BJ (cell line): ENCODE measurements around the gene GPC6. TPM values are rescaled to one million over a fixed set of nuclear protein-coding genes. Genes with fewer than 3 reads are reported as not detected.

Experiments
- CTCF ChIA-PET: fragments of 350-600 bp; formaldehyde crosslinking; extraction: SDS; loops from one replicate; lab custom pipeline; 2021; ENCODE audit warnings: antibody characterized with exemption, inconsistent platforms; lab: Yijun Ruan, JAX
- POLR2A ChIA-PET: fragments of 300-600 bp; sonication (Branson Sonifier 250); formaldehyde crosslinking; extraction: SDS; loops from one replicate; lab custom pipeline; 2021; ENCODE audit warnings: antibody characterized with exemption; lab: Charles Lee
- DNase-seq: peaks from one replicate; pipeline ENCODE4 v3.0.0-alpha.2; 2011; ENCODE audit warnings: low read depth
- H3K27me3 ChIP-seq: 2 replicates; pipeline ENCODE4 v1.6.0; 2011; ENCODE audit warnings: low read length; ENCODE audit not compliant: control insufficient read depth, insufficient read depth
- H3K36me3 ChIP-seq: 2 replicates; pipeline ENCODE4 v1.5.1; 2011; ENCODE audit warnings: low read length; ENCODE audit not compliant: control insufficient read depth, insufficient read depth
- H3K4me3 ChIP-seq: 2 replicates; pipeline ENCODE4 v1.5.1; 2011; ENCODE audit warnings: low read depth, mild to moderate bottlenecking, control low read depth, low read length
- polyA plus RNA-seq: library from polyadenylated mRNA; depleted of rRNA; stranded (reverse); fragments of >200 nt; gene quantifications from 2 replicates; pipeline ENCODE4 v1.2.3, GENCODE V29; 2011
- TF ChIP-seq, protein P1 (sequence below): IDR thresholded peaks from 2 replicates; pipeline ENCODE4 v1.5.1; 2011; ENCODE audit warnings: low read depth, mild to moderate bottlenecking, control low read depth, inconsistent platforms, low read length, moderate library complexity; ENCODE audit not compliant: insufficient read depth

GPC6 gene
- polyA plus RNA-seq, 1 experiment: 23.0 TPM

DNA sequence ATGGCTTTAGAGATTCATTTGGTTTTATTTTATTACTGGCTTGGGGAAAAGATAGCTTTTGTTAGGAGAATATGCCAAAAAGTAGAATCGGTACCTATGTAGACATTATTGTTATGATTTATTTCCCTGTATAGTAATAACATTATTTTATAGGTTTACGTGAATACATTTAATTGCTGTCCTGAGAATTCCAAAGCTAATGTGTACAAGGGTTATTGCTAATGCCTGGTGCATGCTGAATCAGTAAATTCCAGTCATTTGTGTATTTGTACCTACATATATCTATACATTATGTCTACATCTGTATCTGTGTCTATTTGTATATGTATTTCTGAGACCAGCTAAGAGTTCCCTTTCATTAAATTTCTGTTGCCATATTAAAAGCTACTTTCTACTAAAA is 550.9 kb downstream of the GPC6 start:
- ChIA-PET CTCF (no interaction called here), POLR2A (no interaction called here)
- DNase-seq: no peak

DNA sequence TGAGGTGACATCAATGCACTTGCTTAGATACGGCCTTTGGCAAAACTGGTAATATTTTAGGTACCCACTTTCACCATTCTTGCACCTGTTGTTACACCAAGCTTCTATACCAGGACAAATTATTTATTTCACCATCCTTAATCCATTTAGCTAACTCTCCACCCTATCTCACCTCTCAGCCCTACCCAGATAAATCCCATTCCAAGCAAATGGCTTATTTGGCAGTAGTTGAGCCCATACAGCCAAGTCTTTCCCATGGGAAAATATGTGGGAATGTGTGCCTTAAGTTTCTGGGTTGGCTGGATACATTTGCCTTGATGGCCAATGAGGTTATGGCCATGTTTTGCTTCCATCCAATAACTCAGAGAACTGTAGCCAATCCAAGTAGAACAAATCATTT is 551.9 kb downstream of the GPC6 start:
- H3K36me3 ChIP-seq: no peaks in the 10 kb centered on the region
- H3K27me3 ChIP-seq: no peaks in the 10 kb centered on the region
- DNase-seq: no peak
- POLR2A ChIA-PET: no interaction called here
- H3K4me3 ChIP-seq: no peak overlapping the region
- CTCF ChIA-PET: no interaction called here
- TF ChIP-seq, protein P1, sequence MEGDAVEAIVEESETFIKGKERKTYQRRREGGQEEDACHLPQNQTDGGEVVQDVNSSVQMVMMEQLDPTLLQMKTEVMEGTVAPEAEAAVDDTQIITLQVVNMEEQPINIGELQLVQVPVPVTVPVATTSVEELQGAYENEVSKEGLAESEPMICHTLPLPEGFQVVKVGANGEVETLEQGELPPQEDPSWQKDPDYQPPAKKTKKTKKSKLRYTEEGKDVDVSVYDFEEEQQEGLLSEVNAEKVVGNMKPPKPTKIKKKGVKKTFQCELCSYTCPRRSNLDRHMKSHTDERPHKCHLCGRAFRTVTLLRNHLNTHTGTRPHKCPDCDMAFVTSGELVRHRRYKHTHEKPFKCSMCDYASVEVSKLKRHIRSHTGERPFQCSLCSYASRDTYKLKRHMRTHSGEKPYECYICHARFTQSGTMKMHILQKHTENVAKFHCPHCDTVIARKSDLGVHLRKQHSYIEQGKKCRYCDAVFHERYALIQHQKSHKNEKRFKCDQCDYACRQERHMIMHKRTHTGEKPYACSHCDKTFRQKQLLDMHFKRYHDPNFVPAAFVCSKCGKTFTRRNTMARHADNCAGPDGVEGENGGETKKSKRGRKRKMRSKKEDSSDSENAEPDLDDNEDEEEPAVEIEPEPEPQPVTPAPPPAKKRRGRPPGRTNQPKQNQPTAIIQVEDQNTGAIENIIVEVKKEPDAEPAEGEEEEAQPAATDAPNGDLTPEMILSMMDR: no peak

More for the DNA sequence above, 550.9 kb downstream of the GPC6 start:
- Histone ChIP-seq H3K36me3 (no peaks in the 10 kb centered on the region), H3K27me3 (no peaks in the 10 kb centered on the region), H3K4me3 (no peak overlapping the region)
- TF ChIP-seq, protein P1: no peak

DNA sequence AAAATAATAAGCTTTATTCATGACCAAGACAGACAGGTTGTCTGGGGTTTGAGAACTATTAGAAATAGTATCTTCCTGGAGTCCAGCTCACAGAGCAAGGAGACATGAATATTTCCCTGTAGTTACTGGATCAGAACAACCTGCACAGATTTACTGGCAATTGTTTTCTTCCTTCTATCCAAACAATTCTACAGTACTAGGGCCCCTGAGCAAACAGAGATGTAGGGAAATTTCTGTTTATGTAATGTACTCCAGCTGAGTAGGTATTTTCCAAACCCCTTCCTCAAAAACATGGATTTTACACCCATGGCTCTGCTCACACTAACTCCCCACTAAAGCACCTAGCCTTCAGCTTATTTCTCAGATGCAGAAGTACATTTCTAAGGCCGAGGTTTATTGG is 557.6 kb downstream of the GPC6 start:
- no peaks in the 10 kb centered on the region for H3K27me3 ChIP-seq
- ChIA-PET CTCF (no interaction called here), POLR2A (no interaction called here)
- no peak for DNase-seq
- no peaks in the 10 kb centered on the region for H3K36me3 ChIP-seq
- TF ChIP-seq, protein P1: no peak
- no peak overlapping the region for H3K4me3 ChIP-seq

DNA sequence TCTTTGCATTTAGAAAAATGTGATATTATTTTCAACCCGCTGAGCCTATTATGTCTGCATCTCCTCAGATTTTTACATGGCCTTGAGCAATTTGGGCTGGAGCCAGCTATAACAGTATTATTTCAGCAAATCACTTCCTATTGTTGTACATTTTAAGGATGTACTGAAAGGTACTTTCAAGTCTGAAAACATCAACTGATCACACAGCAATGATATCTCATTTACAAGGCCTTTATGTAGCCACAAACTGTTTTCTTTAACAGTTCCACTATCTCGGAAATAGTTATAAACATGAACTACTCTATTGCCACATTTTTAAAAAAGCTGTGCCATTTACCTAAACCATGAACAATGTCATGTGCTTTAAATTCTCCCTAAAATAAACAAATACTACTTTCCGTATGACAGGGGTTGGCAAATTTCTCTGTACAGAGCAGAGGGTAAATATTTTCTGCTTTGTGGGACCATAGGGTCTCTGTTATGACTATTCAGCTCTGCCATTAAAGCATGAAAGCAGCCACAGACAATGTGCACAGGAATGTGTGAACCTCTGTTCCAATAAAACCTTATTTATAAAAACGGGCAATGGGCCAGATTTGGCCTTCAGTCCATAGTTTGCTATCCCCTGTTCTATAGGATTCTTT is 560.4 kb downstream of the GPC6 start:
- CTCF ChIA-PET: no interaction called here
- POLR2A ChIA-PET: no interaction called here
- Histone ChIP-seq H3K27me3 (no peaks in the 10 kb centered on the region), H3K4me3 (no peak overlapping the region), H3K36me3 (no peaks in the 10 kb centered on the region)
- TF ChIP-seq, protein P1: no peak
- DNase-seq: no peak

DNA sequence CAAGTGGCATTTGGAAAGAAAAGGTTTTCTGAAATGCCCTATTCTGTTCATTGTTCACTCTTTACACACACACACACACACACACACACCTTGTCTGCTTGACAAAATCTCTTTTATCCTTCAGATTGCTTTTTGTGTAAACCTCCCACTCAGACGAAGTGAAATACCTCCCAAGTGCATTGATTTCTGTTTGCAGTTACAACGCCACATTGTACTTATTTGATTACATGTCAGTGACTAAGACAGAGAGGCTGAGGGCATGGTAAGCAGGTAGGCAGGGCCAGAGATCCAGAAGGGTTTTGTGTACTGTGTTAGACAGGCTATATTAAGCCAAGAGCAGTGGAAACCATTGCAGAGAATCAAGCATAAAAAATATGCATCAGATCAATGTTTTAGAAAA is 561.8 kb downstream of the GPC6 start:
- TF ChIP-seq, protein P1: no peak
- H3K4me3 ChIP-seq: no peak overlapping the region
- POLR2A ChIA-PET: no interaction called here
- H3K27me3 ChIP-seq: no peaks in the 10 kb centered on the region
- no peaks in the 10 kb centered on the region for H3K36me3 ChIP-seq
- no peak for DNase-seq
- CTCF ChIA-PET: no interaction called here
